Renal pelvis (tissue), 4 donors: ENCODE data around the gene KCNK15. TPM values are rescaled to one million over a fixed set of nuclear protein-coding genes. Genes with fewer than 3 reads are reported as not detected.
A peak's percentile ranks its signal among the peaks of the same experiment; 100 is the strongest.

Experiments
- DNase-seq: peaks from one replicate; pipeline ENCODE4 v3.0.0-alpha.2; 2013
- polyA plus RNA-seq, 3 donors: library from polyadenylated mRNA; unstranded; fragments of 120-200 nt; gene quantifications; one replicate each; pipeline ENCODE4 v1.2.1, GENCODE V29; 2013; ENCODE audit not compliant: insufficient read length in 3 of 3

KCNK15 gene
- polyA plus RNA-seq, 3 donors, result 0.09 TPM; not detected in 1

DNA sequence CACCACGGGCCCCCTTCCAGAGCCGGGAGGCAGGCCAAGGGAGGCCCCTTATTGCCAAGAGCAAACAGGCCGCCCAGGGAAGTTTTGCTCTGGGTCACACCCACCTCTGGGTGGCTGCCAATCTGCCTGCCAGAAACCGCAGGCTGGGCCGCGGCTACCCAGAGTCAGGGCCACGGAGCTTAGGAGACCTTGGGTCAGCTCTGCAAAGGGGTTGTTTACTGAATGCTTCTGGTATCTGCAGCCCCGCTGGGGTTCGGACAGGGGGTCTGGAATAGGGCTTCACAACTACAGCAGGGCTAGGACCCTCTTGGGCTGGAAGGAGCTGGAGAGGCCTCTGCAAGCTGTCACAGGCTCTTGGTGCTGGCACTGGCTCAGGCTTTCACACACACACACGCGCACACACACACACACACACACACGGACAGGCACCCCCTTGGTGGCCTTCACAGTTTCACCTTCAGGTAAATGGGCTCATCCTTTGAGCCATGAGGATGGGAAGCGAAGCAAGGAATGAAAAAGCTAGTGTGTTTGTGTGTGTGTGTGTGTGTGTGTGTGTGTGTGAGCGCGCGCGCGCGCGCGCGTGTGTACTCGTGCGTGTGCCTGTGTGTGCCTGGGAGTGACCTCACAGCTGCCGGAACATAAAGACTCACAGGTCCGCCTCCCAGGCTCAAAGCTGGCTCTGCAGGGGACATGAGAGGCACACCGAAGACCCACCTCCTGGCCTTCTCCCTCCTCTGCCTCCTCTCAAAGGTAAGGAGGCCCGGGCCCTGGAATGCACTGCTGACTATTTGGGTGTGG is 30.8 kb upstream of the KCNK15 start, which contains the start of gene CCN5:
TSS of gene CCN5 (plus strand) at position 669 of the 798 bp plus-strand sequence. CDS start at position 691, 22 bp downstream.
- DNase-seq, result no peak

GRCh38 chr20:44715499-44716308 is 30.0 kb upstream of the KCNK15 start:
- DNase-seq, result no peak

DNA sequence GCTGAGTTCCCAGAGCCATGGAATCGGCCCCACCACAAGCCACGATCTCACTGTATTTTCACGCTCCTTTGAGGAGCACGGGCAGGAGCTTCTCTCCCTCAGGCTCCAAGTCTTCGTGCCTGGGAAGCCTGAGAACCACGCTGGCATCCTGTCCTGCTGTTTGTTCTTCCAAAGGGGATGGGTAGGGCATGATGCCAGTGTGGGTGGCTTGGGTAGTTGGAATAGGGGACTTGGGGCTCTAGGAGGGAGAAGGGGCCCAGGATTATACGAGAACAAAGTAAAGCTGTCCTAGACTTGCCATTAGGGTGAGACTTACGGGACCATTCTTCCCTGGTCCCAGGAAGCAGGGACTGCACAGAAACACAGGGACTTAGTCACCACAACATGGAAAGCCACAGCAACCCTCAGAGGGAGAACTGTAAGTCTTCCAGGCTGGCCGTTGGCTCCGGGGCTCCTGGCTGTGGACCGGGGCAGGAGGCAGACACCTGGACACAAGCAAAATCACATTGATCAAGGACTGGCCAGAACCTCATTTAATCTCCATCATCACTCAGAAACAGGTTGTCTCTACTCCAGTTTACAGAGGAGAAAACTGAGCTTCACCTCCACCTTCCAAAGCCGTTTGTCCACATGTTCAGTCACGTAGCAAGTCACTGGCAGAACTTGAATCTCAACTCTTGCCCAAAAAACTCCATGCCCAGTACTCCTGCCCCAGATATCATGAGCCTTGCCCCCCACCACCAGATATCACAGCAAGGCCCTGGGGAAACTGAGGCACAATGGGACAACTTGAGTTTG is 29.2 kb upstream of the KCNK15 start:
- DNase-seq, result no peak

- DNase-seq, result no peak
These were observed 27.7 kb upstream of the KCNK15 start for GRCh38 chr20:44717986-44718385.

GRCh38 chr20:44719841-44720240 is 25.8 kb upstream of the KCNK15 start:
- no peak for DNase-seq

DNA sequence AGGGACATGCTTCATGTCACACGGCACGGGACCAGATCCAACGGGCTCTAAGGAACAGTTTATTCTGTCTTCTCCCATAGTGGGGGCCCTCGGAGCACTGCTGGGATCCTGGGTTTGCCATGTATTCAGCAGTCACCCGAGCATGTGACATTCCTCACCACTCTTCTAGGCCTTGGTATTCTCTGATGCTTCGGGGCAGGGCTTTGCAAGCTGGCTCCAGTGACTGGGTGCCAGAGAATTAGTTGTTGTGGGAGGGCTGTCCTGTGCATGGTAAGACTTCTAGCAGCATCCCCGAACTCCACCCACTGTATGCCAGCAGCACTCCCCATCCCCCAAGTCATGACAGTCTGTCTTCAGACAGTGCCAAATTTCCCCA is 25.1 kb upstream of the KCNK15 start:
- no peak for DNase-seq

GRCh38 chr20:44720997-44721784 is 24.5 kb upstream of the KCNK15 start:
- no peak for DNase-seq

- DNase-seq, result no peak
These were observed 23.9 kb upstream of the KCNK15 start for GRCh38 chr20:44721785-44722054.

DNA sequence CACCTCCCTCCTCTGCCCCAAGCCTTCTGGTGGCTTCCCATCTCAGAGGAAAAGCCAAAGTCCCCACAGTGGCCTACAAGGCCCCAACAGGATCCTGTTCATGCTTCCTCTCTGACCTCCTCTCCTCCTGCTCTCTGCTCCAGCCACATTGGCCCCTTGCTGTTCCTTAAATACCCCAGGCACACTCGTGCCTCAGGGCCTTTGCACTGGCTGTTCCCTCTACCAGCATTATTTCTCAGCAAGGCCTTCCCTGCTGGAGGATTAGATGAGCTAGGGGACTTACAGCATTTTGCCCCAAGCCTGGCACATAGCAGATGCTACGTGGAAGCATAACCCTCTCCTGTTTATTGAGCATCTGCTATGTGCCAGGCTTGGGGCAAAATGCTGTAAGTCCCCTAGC is 22.7 kb upstream of the KCNK15 start:
- no peak for DNase-seq

- no peak for DNase-seq
These were observed 22.3 kb upstream of the KCNK15 start for GRCh38 chr20:44723391-44723790.

DNA sequence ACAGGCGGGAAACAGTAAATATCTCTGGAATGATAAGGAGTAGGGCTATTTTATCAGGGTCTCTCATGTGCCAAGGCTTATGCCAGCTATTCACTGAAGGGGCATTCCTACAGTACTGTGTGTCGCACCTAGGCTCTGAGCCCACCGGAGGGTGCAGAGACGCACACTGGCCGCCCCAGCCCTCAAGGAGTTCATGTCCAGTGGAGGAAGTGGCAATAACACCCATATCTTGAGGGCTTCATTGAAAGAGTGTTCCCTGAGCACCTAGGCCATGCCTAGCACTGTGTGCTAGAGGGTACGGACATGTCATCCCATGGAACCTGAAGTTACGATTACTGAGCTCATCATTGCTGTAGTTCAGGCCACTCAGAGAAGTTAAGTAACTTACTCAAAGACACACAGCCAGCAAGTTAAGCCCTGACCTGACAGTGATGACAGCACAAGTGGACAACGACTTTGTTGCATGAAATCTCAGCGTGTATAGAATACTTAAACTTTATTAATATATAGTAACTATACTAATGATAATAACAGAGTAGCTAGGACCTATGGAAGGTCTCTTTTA is 21.8 kb upstream of the KCNK15 start:
- DNase-seq, result no peak

DNA sequence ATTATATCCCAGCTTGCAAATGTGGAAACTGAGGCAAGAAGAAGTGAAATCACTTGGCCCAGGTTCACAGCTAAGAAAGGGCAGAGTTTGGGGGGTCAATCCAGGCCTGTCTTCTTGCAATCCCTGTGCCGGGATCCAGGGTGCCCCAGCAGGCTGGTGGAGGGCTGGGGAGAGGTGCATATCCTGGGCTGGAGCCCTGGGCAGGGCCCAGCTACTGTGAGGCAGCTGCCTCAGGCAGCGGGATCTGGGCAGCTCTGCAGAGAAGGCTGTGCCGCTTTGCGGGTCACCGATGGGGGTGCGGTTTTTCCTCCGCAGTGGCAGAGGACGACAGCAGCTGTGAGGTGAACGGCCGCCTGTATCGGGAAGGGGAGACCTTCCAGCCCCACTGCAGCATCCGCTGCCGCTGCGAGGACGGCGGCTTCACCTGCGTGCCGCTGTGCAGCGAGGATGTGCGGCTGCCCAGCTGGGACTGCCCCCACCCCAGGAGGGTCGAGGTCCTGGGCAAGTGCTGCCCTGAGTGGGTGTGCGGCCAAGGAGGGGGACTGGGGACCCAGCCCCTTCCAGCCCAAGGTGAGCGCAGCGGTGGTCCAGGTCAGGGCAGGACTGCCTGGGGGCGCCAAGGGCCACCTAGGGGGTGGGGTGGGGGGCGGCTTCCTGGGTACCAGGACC is 21.1 kb upstream of the KCNK15 start:
- no peak for DNase-seq

- DNase-seq, result no peak
These were observed 19.8 kb upstream of the KCNK15 start for GRCh38 chr20:44725837-44726236.

GRCh38 chr20:44727039-44727438 is 18.6 kb upstream of the KCNK15 start:
- DNase-seq, result no peak

- DNase-seq, result no peak
These were observed 18.0 kb upstream of the KCNK15 start for GRCh38 chr20:44727651-44728050.

GRCh38 chr20:44728801-44729443 is 16.7 kb upstream of the KCNK15 start:
- DNase-seq, result peak; percentile 72

- no peak for DNase-seq
These were observed 15.2 kb upstream of the KCNK15 start for GRCh38 chr20:44730441-44730840.

DNA sequence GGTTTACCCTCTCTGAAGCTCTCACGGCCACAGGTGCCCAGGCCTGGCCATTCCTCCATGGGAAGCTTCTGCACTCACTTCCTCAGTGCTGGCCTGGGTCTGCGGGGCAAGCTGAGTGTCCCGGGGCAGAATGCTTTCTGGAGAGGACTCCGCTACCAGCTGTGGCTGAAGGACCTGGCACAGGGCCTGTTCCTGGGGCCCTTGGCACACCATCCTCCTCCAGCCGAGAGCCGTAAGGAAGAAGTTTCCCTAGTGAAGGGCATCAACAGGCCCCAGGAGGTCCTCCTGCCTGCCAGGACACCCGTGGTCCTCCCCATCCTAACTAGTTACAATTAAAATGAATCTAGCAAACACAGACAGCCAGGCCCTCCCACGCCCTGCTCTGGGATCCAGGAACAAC is 14.0 kb upstream of the KCNK15 start:
- DNase-seq, result no peak

GRCh38 chr20:44732327-44732726 is 13.3 kb upstream of the KCNK15 start:
- no peak for DNase-seq

- peak; percentile 29 for DNase-seq
These were observed 12.2 kb upstream of the KCNK15 start for GRCh38 chr20:44733341-44734069.
